PC-9 (cell line): ENCODE measurements around the gene SENP6. TPM values are rescaled to one million over a fixed set of nuclear protein-coding genes. Genes with fewer than 3 reads are reported as not detected.
"Not testable (repeated sequence)": the region's sequence is repeated elsewhere in the genome, so short reads cannot be mapped to it uniquely, and the experiment has no call there.

Experiments
- BruUV-seq: library from RNA; stranded (reverse); fragments of 400-500 nt; replicated peaks from 2 replicates; lab custom pipeline; 2021; lab: Mats Ljungman, UMichigan
- CTCF ChIA-PET: fragments of 300-600 bp; sonication (Branson Sonifier 250); formaldehyde crosslinking; loops from one replicate; lab custom pipeline; 2022; ENCODE audit warnings: antibody characterized with exemption; lab: Charles Lee
- POLR2A ChIA-PET: fragments of 300-600 bp; sonication (Branson Sonifier 250); formaldehyde crosslinking; loops from one replicate; lab custom pipeline; 2022; ENCODE audit warnings: antibody characterized with exemption; ENCODE audit not compliant: unreplicated experiment; lab: Charles Lee
- DNase-seq, 2 experiments: peaks; one replicate each; pipeline versions ENCODE4 v3.0.0 to v3.0.0-alpha.2; 2015 to 2022; ENCODE audit warnings: mixed read lengths in 1 of 2
- H2AFZ ChIP-seq: fragments of 200-600 bp; sonication (generic); 2 replicates; pipeline ENCODE4 v1.8.1; 2017; ENCODE audit warnings: antibody characterized with exemption
- H3F3A ChIP-seq: fragments of 200-600 bp; sonication (generic); 2 replicates; pipeline ENCODE4 v1.8.1; 2017; ENCODE audit warnings: antibody characterized with exemption, mild to moderate bottlenecking, low read depth; ENCODE audit not compliant: insufficient read depth
- H3K27ac ChIP-seq: fragments of 200-600 bp; sonication (generic); 2 replicates; pipeline ENCODE4 v1.6.1; 2016; ENCODE audit warnings: mixed run types
- H3K27me3 ChIP-seq: fragments of 200-600 bp; sonication (generic); 2 replicates; pipeline ENCODE4 v1.6.1; 2016; ENCODE audit warnings: low read depth, mixed run types; ENCODE audit not compliant: insufficient read depth
- H3K36me3 ChIP-seq: fragments of 200-600 bp; sonication (generic); 2 replicates; pipeline ENCODE4 v1.6.1; 2016; ENCODE audit warnings: low read depth, mixed run types
- H3K4me1 ChIP-seq: fragments of 200-600 bp; sonication (generic); replicated peaks from 2 replicates; pipeline ENCODE4 v1.6.1; 2016; ENCODE audit warnings: mixed run types; ENCODE audit not compliant: insufficient read depth
- H3K4me2 ChIP-seq: fragments of 200-600 bp; sonication (generic); 2 replicates; pipeline ENCODE4 v1.6.1; 2017; ENCODE audit warnings: mixed run types
- H3K4me3 ChIP-seq: fragments of 200-600 bp; sonication (generic); 2 replicates; pipeline ENCODE4 v1.6.1; 2016; ENCODE audit warnings: mixed run types
- H3K79me2 ChIP-seq: fragments of 200-600 bp; sonication (generic); 2 replicates; pipeline ENCODE4 v1.6.1; 2017; ENCODE audit warnings: low read depth, mixed run types
- H3K9me2 ChIP-seq: fragments of 200-600 bp; sonication (generic); 2 replicates; pipeline ENCODE4 v1.8.1; 2017; ENCODE audit warnings: mild to moderate bottlenecking; ENCODE audit not compliant: insufficient read depth
- H3K9me3 ChIP-seq: fragments of 200-600 bp; sonication (generic); 2 replicates; pipeline ENCODE4 v1.8.1; 2016; ENCODE audit warnings: low read depth; ENCODE audit not compliant: insufficient read depth
- H4K20me1 ChIP-seq: fragments of 200-600 bp; sonication (generic); 2 replicates; pipeline ENCODE4 v1.8.1; 2017; ENCODE audit not compliant: insufficient read depth
- EZH2 ChIP-seq: fragments of 200-600 bp; sonication (generic); IDR thresholded peaks from 2 replicates; pipeline ENCODE4 v1.8.0; 2017; ENCODE audit warnings: antibody characterized with exemption, low read depth
- intact Hi-C: fragments of 100-400 bp; cut with micrococcal nuclease; formaldehyde crosslinking; loops from one replicate; pipeline ENCODE4 v1.10.0; 2022; ENCODE audit not compliant: unreplicated experiment
- total RNA-seq: library from RNA; stranded (reverse); gene quantifications from 2 replicates; pipeline ENCODE4 v1.2.3, GENCODE V29; 2021
- TF ChIP-seq, protein P1 (sequence below): fragments of 200-600 bp; sonication (generic); conservative IDR thresholded peaks from 2 replicates; pipeline ENCODE4 v1.6.1; 2017; ENCODE audit warnings: mixed run types, antibody characterized with exemption, mild to moderate bottlenecking, moderate library complexity

SENP6 gene
- total RNA-seq, 1 experiment from 2014 or later: 70.4 TPM

DNA sequence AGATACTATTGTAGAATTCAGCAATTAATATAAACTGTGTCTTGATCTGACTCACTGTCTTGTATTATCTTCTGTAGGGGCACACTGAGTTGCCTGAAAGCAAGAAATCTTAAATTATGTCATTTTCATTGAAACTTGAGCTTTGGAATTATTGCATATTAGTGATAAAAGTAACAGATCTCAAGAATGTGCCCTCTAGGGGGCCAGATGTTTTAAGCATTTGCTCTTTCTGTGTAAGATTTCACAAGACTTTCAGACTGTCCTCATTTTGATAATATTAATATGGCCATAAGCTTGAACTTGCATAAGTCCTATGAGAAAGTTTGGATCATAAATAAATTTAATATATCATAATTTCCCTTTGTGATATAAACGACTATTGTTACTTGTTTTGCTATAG is 91.9 kb downstream of the SENP6 start:
- H3K9me2 ChIP-seq: no peaks in the 10 kb centered on the region
- no peaks in the 10 kb centered on the region for H3K9me3 ChIP-seq
- H3F3A ChIP-seq: peaks cover 3% of the 10 kb centered on the region; the same call in 1 of the 2 replicates
- no TSS peak for BruUV-seq
- peaks cover 14% of the 10 kb centered on the region for H3K36me3 ChIP-seq
- no peak overlapping the region for H3K4me3 ChIP-seq
- intact Hi-C loops: no loop called here
- no peak overlapping the region for H2AFZ ChIP-seq
- no peak for DNase-seq
- no peaks in the 10 kb centered on the region for H3K4me1 ChIP-seq
- no peak for TF ChIP-seq EZH2
- TF ChIP-seq, protein P1, sequence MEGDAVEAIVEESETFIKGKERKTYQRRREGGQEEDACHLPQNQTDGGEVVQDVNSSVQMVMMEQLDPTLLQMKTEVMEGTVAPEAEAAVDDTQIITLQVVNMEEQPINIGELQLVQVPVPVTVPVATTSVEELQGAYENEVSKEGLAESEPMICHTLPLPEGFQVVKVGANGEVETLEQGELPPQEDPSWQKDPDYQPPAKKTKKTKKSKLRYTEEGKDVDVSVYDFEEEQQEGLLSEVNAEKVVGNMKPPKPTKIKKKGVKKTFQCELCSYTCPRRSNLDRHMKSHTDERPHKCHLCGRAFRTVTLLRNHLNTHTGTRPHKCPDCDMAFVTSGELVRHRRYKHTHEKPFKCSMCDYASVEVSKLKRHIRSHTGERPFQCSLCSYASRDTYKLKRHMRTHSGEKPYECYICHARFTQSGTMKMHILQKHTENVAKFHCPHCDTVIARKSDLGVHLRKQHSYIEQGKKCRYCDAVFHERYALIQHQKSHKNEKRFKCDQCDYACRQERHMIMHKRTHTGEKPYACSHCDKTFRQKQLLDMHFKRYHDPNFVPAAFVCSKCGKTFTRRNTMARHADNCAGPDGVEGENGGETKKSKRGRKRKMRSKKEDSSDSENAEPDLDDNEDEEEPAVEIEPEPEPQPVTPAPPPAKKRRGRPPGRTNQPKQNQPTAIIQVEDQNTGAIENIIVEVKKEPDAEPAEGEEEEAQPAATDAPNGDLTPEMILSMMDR: peak; percentile 33; the same call in 1 of the 2 replicates
- H3K4me2 ChIP-seq: no peak overlapping the region
- ChIA-PET POLR2A (interaction anchor here (0.6 kb wide), 1 partner anchor 147 kb away, joined by 4 read pairs; no protein-coding TSS in a partner anchor), CTCF (no interaction called here)
- H3K79me2 ChIP-seq: no peaks in the 10 kb centered on the region
- H3K27ac ChIP-seq: no peak overlapping the region
- no peaks in the 10 kb centered on the region for H4K20me1 ChIP-seq
- H3K27me3 ChIP-seq: no peaks in the 10 kb centered on the region

GRCh38 chr6:75694406-75694805 is 92.7 kb downstream of the SENP6 start:
- H4K20me1 ChIP-seq: no peaks in the 10 kb centered on the region
- TF ChIP-seq EZH2: no peak
- TF ChIP-seq, protein P1: no peak
- ChIA-PET POLR2A (no interaction called here), CTCF (no interaction called here)
- peaks cover 3% of the 10 kb centered on the region; the same call in 1 of the 2 replicates for H3F3A ChIP-seq
- no peak overlapping the region for H3K4me3 ChIP-seq
- no peaks in the 10 kb centered on the region for H3K9me2 ChIP-seq
- intact Hi-C loops: no loop called here
- no peak for DNase-seq
- no peak overlapping the region for H3K4me2 ChIP-seq
- H3K9me3 ChIP-seq: no peaks in the 10 kb centered on the region
- peaks cover 14% of the 10 kb centered on the region for H3K36me3 ChIP-seq
- no peaks in the 10 kb centered on the region for H3K27me3 ChIP-seq
- no peak overlapping the region for H3K27ac ChIP-seq
- no TSS peak for BruUV-seq
- H3K4me1 ChIP-seq: no peaks in the 10 kb centered on the region
- no peaks in the 10 kb centered on the region for H3K79me2 ChIP-seq
- H2AFZ ChIP-seq: no peak overlapping the region

- CTCF ChIA-PET, H3K27me3 ChIP-seq, H3K9me2 ChIP-seq, H2AFZ ChIP-seq, H3K79me2 ChIP-seq, DNase-seq, H3F3A ChIP-seq, H3K27ac ChIP-seq, intact Hi-C loops, BruUV-seq, H3K4me3 ChIP-seq, H3K4me2 ChIP-seq, H4K20me1 ChIP-seq, H3K9me3 ChIP-seq, H3K4me1 ChIP-seq: not testable (repeated sequence)
- POLR2A ChIA-PET: interaction anchor here (0.5 kb wide), 1 partner anchor 8 kb away, joined by 8 read pairs; no protein-coding TSS in a partner anchor
- H3K36me3 ChIP-seq: peaks cover 35% of the 10 kb centered on the region
Observed at GRCh38 chr6:75708334-75708733, 106.7 kb downstream of the SENP6 start.

DNA sequence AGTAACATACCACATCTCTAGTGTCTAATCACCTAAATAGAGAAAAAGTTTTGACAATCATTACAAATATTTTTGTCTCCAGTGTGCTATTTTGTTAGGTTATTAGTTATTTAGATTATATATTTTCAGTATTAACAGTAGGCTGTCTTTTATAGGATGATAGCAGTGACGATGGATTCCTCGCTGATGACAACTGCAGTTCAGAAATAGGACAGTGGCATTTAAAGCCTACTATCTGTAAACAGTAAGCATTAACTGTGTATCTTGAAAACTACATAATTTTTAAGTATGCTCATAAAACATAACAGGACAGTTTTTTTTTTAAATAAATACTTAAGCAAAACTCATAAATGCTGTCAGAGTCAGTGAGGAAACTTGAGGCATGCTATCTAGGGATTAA is 109.5 kb downstream of the SENP6 start:
- Histone ChIP-seq H2AFZ (no peak overlapping the region), H4K20me1 (no peaks in the 10 kb centered on the region), H3K4me3 (no peak overlapping the region), H3K9me2 (no peaks in the 10 kb centered on the region), H3K27me3 (no peaks in the 10 kb centered on the region), H3K4me2 (no peak overlapping the region), H3K36me3 (peaks cover 49% of the 10 kb centered on the region), H3K4me1 (no peaks in the 10 kb centered on the region), H3K79me2 (no peaks in the 10 kb centered on the region), H3K9me3 (no peaks in the 10 kb centered on the region), H3K27ac (no peak overlapping the region), H3F3A (peaks cover 10% of the 10 kb centered on the region)
- no peak for DNase-seq
- POLR2A ChIA-PET: no interaction called here
- CTCF ChIA-PET: no interaction called here
- intact Hi-C loops: no loop called here
- BruUV-seq: no TSS peak
- TF ChIP-seq, protein P1: no peak
- TF ChIP-seq EZH2: no peak
